DOHH2 (cell line): ENCODE data around the gene RAB17.
"Not testable (repeated sequence)": the region's sequence is repeated elsewhere in the genome, so short reads cannot be mapped to it uniquely, and the experiment has no call there.

Experiments used
- H3F3A ChIP-seq: fragments of 200-600 bp; sonication (generic), shearing (Covaris generic); 2 replicates; pipeline ENCODE4 v1.6.0; 2016; ENCODE audit warnings: antibody characterized with exemption, mild to moderate bottlenecking; ENCODE audit not compliant: control insufficient read depth, insufficient read depth
- H3K27ac ChIP-seq: fragments of 200-600 bp; sonication (generic); 2 replicates; pipeline ENCODE4 v1.5.1; 2014; ENCODE audit warnings: low read depth, mild to moderate bottlenecking, low read length, moderate library complexity
- H3K27me3 ChIP-seq: fragments of 200-600 bp; sonication (generic); 2 replicates; pipeline ENCODE4 v1.6.1; 2014; ENCODE audit warnings: mild to moderate bottlenecking, low read length, mixed read lengths; ENCODE audit not compliant: control insufficient read depth
- H3K36me3 ChIP-seq: fragments of 200-600 bp; sonication (generic); 2 replicates; pipeline ENCODE4 v1.6.1; 2014; ENCODE audit warnings: mild to moderate bottlenecking, low read length, moderate library complexity, mixed read lengths; ENCODE audit not compliant: control insufficient read depth
- H3K4me1 ChIP-seq: fragments of 200-600 bp; sonication (generic); 2 replicates; pipeline ENCODE4 v1.6.1; 2014; ENCODE audit warnings: mild to moderate bottlenecking, low read length, mixed read lengths; ENCODE audit not compliant: control insufficient read depth
- H3K4me2 ChIP-seq: fragments of 200-600 bp; sonication (generic); 2 replicates; pipeline ENCODE4 v1.6.0; 2014; ENCODE audit warnings: mild to moderate bottlenecking, low read length, moderate library complexity
- H3K4me3 ChIP-seq: fragments of 200-600 bp; sonication (generic); 2 replicates; pipeline ENCODE4 v1.5.1; 2014; ENCODE audit warnings: mild to moderate bottlenecking, low read length, mixed read lengths
- H3K79me2 ChIP-seq: fragments of 200-600 bp; sonication (generic); 2 replicates; pipeline ENCODE4 v1.6.1; 2014; ENCODE audit warnings: mild to moderate bottlenecking, low read length, mixed read lengths; ENCODE audit not compliant: control insufficient read depth
- H3K9me2 ChIP-seq: fragments of 200-600 bp; sonication (generic); replicated peaks from 2 replicates; pipeline ENCODE4 v1.6.1; 2014; ENCODE audit warnings: mild to moderate bottlenecking, low read length, mixed read lengths; ENCODE audit not compliant: control insufficient read depth
- H3K9me3 ChIP-seq: fragments of 200-600 bp; sonication (generic); 2 replicates; pipeline ENCODE4 v1.6.1; 2014; ENCODE audit warnings: antibody characterized with exemption, low read length, mixed read lengths; ENCODE audit not compliant: control insufficient read depth, insufficient read depth
- H4K20me1 ChIP-seq: fragments of 200-600 bp; sonication (generic); 2 replicates; pipeline ENCODE4 v1.6.0; 2014; ENCODE audit warnings: low read depth, mild to moderate bottlenecking, antibody characterized with exemption, low read length, moderate library complexity; ENCODE audit not compliant: control insufficient read depth, insufficient read depth
- CTCF ChIP-seq: fragments of 200-600 bp; sonication (generic); IDR thresholded peaks from one replicate; pipeline ENCODE4 v1.5.1; 2014; ENCODE audit warnings: antibody characterized with exemption, mild to moderate bottlenecking, low read depth, low read length; ENCODE audit not compliant: poor library complexity, severe bottlenecking
- EZH2phosphoT487 ChIP-seq: fragments of 200-600 bp; sonication (generic); IDR thresholded peaks from 2 replicates; pipeline ENCODE4 v1.6.1; 2017; ENCODE audit warnings: borderline replicate concordance, mild to moderate bottlenecking, antibody characterized with exemption, low read length, moderate library complexity, mixed read lengths

Gene RAB17

GRCh38 chr2:237597196-237598145 lies 6.9 kb upstream of the RAB17 start:
- Histone ChIP-seq H3K9me3 (no peaks in the 10 kb centered on the region), H3K4me1 (no peaks in the 10 kb centered on the region), H4K20me1 (no peaks in the 10 kb centered on the region), H3K9me2 (no peaks in the 10 kb centered on the region), H3K79me2 (no peaks in the 10 kb centered on the region), H3K4me2 (no peak overlapping the region), H3K36me3 (no peaks in the 10 kb centered on the region), H3F3A (no peaks in the 10 kb centered on the region), H3K4me3 (no peak overlapping the region), H3K27me3 (peaks cover 2% of the 10 kb centered on the region), H3K27ac (no peak overlapping the region)
- TF ChIP-seq EZH2phosphoT487 (no peak), CTCF (no peak)

GRCh38 chr2:237596520-237597195 lies 6.1 kb upstream of the RAB17 start:
- TF ChIP-seq EZH2phosphoT487 (no peak), CTCF (no peak)
- Histone ChIP-seq H4K20me1 (no peaks in the 10 kb centered on the region), H3K27ac (no peak overlapping the region), H3K9me2 (no peaks in the 10 kb centered on the region), H3K9me3 (no peaks in the 10 kb centered on the region), H3K4me1 (peaks cover under 1% of the 10 kb centered on the region), H3F3A (no peaks in the 10 kb centered on the region), H3K79me2 (no peaks in the 10 kb centered on the region), H3K36me3 (no peaks in the 10 kb centered on the region), H3K4me3 (no peak overlapping the region), H3K4me2 (no peak overlapping the region), H3K27me3 (peaks cover 2% of the 10 kb centered on the region)

GRCh38 chr2:237595829-237596519 lies 5.4 kb upstream of the RAB17 start:
- not testable (repeated sequence) for H3K27me3 ChIP-seq, H3K9me3 ChIP-seq, H4K20me1 ChIP-seq, H3K79me2 ChIP-seq, H3K4me2 ChIP-seq, H3F3A ChIP-seq, H3K9me2 ChIP-seq, H3K4me1 ChIP-seq, H3K27ac ChIP-seq, H3K4me3 ChIP-seq, H3K36me3 ChIP-seq
